Caco-2 (cell line): ENCODE data around the gene CREB3L2. TPM values are rescaled to one million over a fixed set of nuclear protein-coding genes. Genes with fewer than 3 reads are reported as not detected.

Experiments used
- BruUV-seq: library from RNA; stranded (reverse); fragments of 400-500 nt; replicated peaks from 2 replicates; lab custom pipeline; 2021; lab: Mats Ljungman, UMichigan
- CTCF ChIA-PET: fragments of 300-600 bp; sonication (Branson Sonifier 250); formaldehyde crosslinking; loops from one replicate; lab custom pipeline; 2022; ENCODE audit warnings: antibody characterized with exemption; lab: Charles Lee
- POLR2A ChIA-PET: fragments of 300-600 bp; sonication (Branson Sonifier 250); formaldehyde crosslinking; loops from one replicate; lab custom pipeline; 2022; ENCODE audit warnings: antibody characterized with exemption; lab: Charles Lee
- DNase-seq, 2 experiments: peaks; one replicate each; pipeline versions ENCODE4 v3.0.0 to v3.0.0-alpha.2; 2020 to 2022
- H3K27me3 ChIP-seq: replicated peaks from 2 replicates; pipeline ENCODE4 v1.6.0; 2011; ENCODE audit warnings: low read length; ENCODE audit not compliant: control insufficient read depth, insufficient read depth
- H3K36me3 ChIP-seq: 2 replicates; pipeline ENCODE4 v1.5.1; 2011; ENCODE audit warnings: low read length; ENCODE audit not compliant: control insufficient read depth, insufficient read depth
- H3K4me1 ChIP-seq: fragments of 250-450 bp; sonication (Bioruptor Pico); 2 replicates; pipeline ENCODE4 v1.5.1; 2020; ENCODE audit warnings: mild to moderate bottlenecking
- H3K4me3 ChIP-seq: 2 replicates; pipeline ENCODE4 v1.5.1; 2011; ENCODE audit warnings: low read depth, mild to moderate bottlenecking, control low read depth, low read length
- H3K9me3 ChIP-seq: fragments of 250-450 bp; sonication (Bioruptor Pico); 2 replicates; pipeline ENCODE4 v1.5.1; 2020; ENCODE audit warnings: mild to moderate bottlenecking, moderate library complexity
- H3K27ac Mint-ChIP-seq: one replicate; pipeline ENCODE4 v1.8.0; 2022; ENCODE audit warnings: mixed read lengths; ENCODE audit not compliant: unreplicated experiment
- H3K27me3 Mint-ChIP-seq: one replicate; pipeline ENCODE4 v1.8.0; 2022; ENCODE audit warnings: mixed read lengths; ENCODE audit not compliant: insufficient read depth, unreplicated experiment
- H3K36me3 Mint-ChIP-seq: one replicate; pipeline ENCODE4 v1.8.0; 2022; ENCODE audit warnings: mild to moderate bottlenecking, mixed read lengths; ENCODE audit not compliant: insufficient read depth, unreplicated experiment
- H3K4me1 Mint-ChIP-seq: one replicate; pipeline ENCODE4 v1.8.0; 2022; ENCODE audit warnings: low read depth, mixed read lengths; ENCODE audit not compliant: unreplicated experiment
- H3K4me3 Mint-ChIP-seq: one replicate; pipeline ENCODE4 v1.8.0; 2022; ENCODE audit warnings: mild to moderate bottlenecking, moderate library complexity, mixed read lengths; ENCODE audit not compliant: unreplicated experiment
- H3K9me3 Mint-ChIP-seq: one replicate; pipeline ENCODE4 v1.8.0; 2022; ENCODE audit warnings: mixed read lengths; ENCODE audit not compliant: unreplicated experiment
- intact Hi-C: fragments of 100-400 bp; cut with micrococcal nuclease; formaldehyde crosslinking; loops from one replicate; pipeline ENCODE4 v1.10.0; 2022; ENCODE audit not compliant: unreplicated experiment
- total RNA-seq: library from RNA; stranded (reverse); gene quantifications from 2 replicates; pipeline ENCODE4 v1.2.3, GENCODE V29; 2022
- TF ChIP-seq, protein P1 (sequence below), 2 experiments: fragments of 200-600 bp in 1 of 2; IDR thresholded peaks; 1 replicate in 1 of 2; 2 replicates in 1 of 2; pipeline versions ENCODE4 v1.5.1 to v1.8.0; 2011 to 2022; ENCODE audit warnings: antibody characterized with exemption in 1 of 2, control low read depth in 1 of 2, inconsistent platforms in 1 of 2, low read depth in 1 of 2, low read length in 1 of 2, mild to moderate bottlenecking in 1 of 2, moderate library complexity in 1 of 2; ENCODE audit not compliant: insufficient read depth in 1 of 2, severe bottlenecking in 1 of 2, unreplicated experiment in 1 of 2

CREB3L2 gene
- total RNA-seq, 1 experiment from 2014 or later: 123 TPM

DNA sequence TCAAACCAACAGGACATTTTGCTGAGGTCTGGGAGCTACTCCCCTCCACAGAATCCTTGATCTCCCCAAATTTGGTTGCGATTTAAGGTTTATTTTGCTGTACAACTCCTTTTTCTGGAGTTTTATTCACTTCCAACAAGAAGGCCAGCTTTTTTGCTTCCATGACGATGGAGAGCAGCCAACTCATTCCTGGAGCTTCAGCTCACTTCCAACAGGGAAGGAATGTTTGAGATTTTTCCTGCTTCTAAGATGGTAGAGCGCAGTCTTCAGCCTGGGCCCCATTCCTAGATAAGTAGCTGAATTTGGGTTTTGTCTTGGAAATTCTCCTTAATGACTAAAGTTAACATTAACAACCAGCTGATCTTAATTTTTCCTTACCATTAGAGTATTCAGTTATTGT is 30.9 kb upstream of the CREB3L2 start:
- Histone ChIP-seq H3K36me3 (no peaks in the 10 kb centered on the region), H3K27me3 (no peaks in the 10 kb centered on the region), H3K4me1 (peaks cover 19% of the 10 kb centered on the region), H3K4me3 (no peak overlapping the region), H3K9me3 (peaks cover 42% of the 10 kb centered on the region)
- TF ChIP-seq, protein P1, sequence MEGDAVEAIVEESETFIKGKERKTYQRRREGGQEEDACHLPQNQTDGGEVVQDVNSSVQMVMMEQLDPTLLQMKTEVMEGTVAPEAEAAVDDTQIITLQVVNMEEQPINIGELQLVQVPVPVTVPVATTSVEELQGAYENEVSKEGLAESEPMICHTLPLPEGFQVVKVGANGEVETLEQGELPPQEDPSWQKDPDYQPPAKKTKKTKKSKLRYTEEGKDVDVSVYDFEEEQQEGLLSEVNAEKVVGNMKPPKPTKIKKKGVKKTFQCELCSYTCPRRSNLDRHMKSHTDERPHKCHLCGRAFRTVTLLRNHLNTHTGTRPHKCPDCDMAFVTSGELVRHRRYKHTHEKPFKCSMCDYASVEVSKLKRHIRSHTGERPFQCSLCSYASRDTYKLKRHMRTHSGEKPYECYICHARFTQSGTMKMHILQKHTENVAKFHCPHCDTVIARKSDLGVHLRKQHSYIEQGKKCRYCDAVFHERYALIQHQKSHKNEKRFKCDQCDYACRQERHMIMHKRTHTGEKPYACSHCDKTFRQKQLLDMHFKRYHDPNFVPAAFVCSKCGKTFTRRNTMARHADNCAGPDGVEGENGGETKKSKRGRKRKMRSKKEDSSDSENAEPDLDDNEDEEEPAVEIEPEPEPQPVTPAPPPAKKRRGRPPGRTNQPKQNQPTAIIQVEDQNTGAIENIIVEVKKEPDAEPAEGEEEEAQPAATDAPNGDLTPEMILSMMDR (IDR thresholded peaks at IDR 0.05; ENCODE audit: insufficient read depth in 1 of 2, low read depth in 1 of 2, low read length in 1 of 2, severe bottlenecking in 1 of 2, unreplicated experiment in 1 of 2): no peak
- H3K4me3 Mint-ChIP-seq: no peak overlapping the region
- CTCF ChIA-PET: no interaction called here
- H3K27me3 Mint-ChIP-seq: no peaks in the 10 kb centered on the region
- BruUV-seq: no TSS peak
- no peak overlapping the region for H3K27ac Mint-ChIP-seq
- POLR2A ChIA-PET: no interaction called here
- no peak for DNase-seq
- peaks cover 21% of the 10 kb centered on the region for H3K4me1 Mint-ChIP-seq
- H3K36me3 Mint-ChIP-seq: no peaks in the 10 kb centered on the region
- intact Hi-C loops: no loop called here
- peaks cover 39% of the 10 kb centered on the region for H3K9me3 Mint-ChIP-seq

DNA sequence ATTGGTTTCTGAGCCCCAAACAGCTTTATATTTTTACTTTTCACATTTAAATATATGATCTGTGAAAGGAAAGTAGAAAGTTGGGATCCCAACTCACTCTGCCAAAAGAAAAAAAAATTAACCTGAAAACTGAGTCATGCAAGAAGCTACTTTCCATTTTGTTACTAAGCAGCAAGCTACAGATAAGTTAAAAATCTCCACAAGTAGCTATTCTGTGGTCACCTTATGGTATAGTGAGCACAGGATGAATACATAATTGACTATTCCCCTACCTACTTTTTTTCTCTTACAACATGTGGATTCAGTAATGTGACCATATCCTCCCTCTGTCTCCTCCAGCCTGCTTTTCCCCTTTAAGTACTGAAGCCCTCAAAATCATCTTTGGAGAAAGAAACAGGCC is 30.3 kb upstream of the CREB3L2 start:
- POLR2A ChIA-PET: no interaction called here

DNA sequence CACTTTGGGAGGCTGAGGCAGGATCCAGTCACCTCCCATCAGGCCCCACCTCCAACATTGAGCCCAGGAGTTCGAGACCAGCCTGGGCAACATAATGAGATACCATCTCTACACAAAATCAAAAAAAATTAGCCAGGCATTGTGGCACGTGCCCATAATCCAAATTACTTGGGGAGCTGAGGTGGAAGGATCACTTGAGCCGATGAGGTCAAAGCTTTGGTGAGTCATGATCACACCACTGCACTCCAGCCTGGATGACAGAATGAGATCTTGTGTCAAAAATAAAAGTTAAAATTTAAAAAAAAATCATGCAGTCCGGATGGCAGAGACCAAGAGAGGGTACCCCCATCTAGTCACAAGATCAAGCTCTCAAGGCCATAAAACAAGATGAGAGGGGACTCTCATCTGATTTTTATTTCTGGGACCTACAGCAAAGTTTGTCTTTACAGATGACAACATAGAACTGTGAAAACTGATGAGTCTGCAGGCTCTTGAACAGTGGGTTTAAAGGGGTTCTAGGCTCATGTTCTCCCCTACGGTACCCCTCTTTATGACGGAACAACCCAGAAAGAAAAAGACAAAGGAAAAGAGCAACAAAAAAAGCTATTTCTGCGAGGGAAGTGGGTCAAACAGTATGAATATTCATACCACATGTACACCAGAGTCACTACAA is 28.9 kb upstream of the CREB3L2 start:
- POLR2A ChIA-PET: no interaction called here
- peaks cover 35% of the 10 kb centered on the region for H3K4me1 Mint-ChIP-seq
- peaks cover 32% of the 10 kb centered on the region for H3K4me1 ChIP-seq
- H3K36me3 ChIP-seq: no peaks in the 10 kb centered on the region; the same call in 1 of the 2 replicates
- no peak overlapping the region for H3K4me3 Mint-ChIP-seq
- H3K27ac Mint-ChIP-seq: peak overlapping the region; percentile 72
- no peaks in the 10 kb centered on the region for H3K36me3 Mint-ChIP-seq
- no peak for DNase-seq
- H3K27me3 Mint-ChIP-seq: no peaks in the 10 kb centered on the region
- H3K9me3 ChIP-seq: peaks cover 24% of the 10 kb centered on the region
- no peaks in the 10 kb centered on the region for H3K27me3 ChIP-seq
- CTCF ChIA-PET: no interaction called here
- H3K4me3 ChIP-seq: no peak overlapping the region
- no TSS peak for BruUV-seq
- intact Hi-C loops: loop anchor here (1.0 kb wide), 1 partner anchor 138 kb away; no protein-coding TSS in a partner anchor
- peaks cover 44% of the 10 kb centered on the region for H3K9me3 Mint-ChIP-seq
- TF ChIP-seq, protein P1 (IDR thresholded peaks at IDR 0.05; ENCODE audit: insufficient read depth in 1 of 2, low read depth in 1 of 2, low read length in 1 of 2, severe bottlenecking in 1 of 2, unreplicated experiment in 1 of 2): no peak

More for the DNA sequence above, 30.3 kb upstream of the CREB3L2 start:
- intact Hi-C loops: no loop called here
- Histone ChIP-seq H3K27me3 (no peaks in the 10 kb centered on the region), H3K36me3 (no peaks in the 10 kb centered on the region), H3K9me3 (peaks cover 38% of the 10 kb centered on the region), H3K4me3 (no peak overlapping the region), H3K4me1 (peaks cover 19% of the 10 kb centered on the region)
- peaks cover 22% of the 10 kb centered on the region for H3K4me1 Mint-ChIP-seq
- TF ChIP-seq, protein P1 (IDR thresholded peaks at IDR 0.05; ENCODE audit: insufficient read depth in 1 of 2, low read depth in 1 of 2, low read length in 1 of 2, severe bottlenecking in 1 of 2, unreplicated experiment in 1 of 2): no peak
- CTCF ChIA-PET: no interaction called here
- H3K27me3 Mint-ChIP-seq: no peaks in the 10 kb centered on the region
- peaks cover 41% of the 10 kb centered on the region for H3K9me3 Mint-ChIP-seq
- H3K36me3 Mint-ChIP-seq: no peaks in the 10 kb centered on the region
- BruUV-seq: no TSS peak
- DNase-seq: no peak
- no peak overlapping the region for H3K4me3 Mint-ChIP-seq
- no peak overlapping the region for H3K27ac Mint-ChIP-seq
